ENCODE results near the gene PLA2G4A.

The PLA2G4A gene

GRCh38 chr1:186887203-186887602, 58.5 kb downstream of the PLA2G4A start:
- H3K4me1 ChIP-seq (ENCODE audit: control insufficient read depth, insufficient read depth, low read length), result peaks cover 3% of the 10 kb centered on the region
- H3K27me3 ChIP-seq (ENCODE audit: control insufficient read depth, insufficient read depth, low read length), result no peaks in the 10 kb centered on the region
- H3K27ac ChIP-seq (ENCODE audit: low read depth, low read length), result no peak overlapping the region
- H3K9ac ChIP-seq (ENCODE audit: low read length), result no peak overlapping the region
- no peaks in the 10 kb centered on the region for H3K36me3 ChIP-seq (ENCODE audit: control insufficient read depth, insufficient read depth, low read length)
- no peak overlapping the region for H3K4me3 ChIP-seq (ENCODE audit: low read length)

DNA sequence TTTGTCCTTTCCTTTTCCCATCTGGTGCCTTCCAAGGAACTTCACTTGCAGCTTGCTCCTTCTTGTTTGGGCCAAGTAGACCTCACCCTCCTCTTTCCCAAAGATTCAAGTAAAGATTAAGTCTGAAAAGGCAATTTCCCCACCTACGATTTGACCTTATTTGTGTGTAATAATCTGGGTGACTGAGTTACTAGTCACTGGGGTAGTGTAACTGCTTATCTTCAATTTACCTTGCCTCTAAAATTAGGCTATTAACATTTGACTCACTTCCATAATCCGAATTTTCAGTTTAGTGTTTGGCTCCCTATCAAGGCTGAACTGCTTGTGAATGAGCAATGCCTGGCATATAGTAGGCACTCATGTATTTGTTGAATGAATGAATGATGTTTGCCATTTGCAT, 59.6 kb downstream of the PLA2G4A start:
- Histone ChIP-seq H3K9ac (ENCODE audit: low read length) (no peak overlapping the region), H3K36me3 (ENCODE audit: control insufficient read depth, insufficient read depth, low read length) (no peaks in the 10 kb centered on the region), H3K27me3 (ENCODE audit: control insufficient read depth, insufficient read depth, low read length) (no peaks in the 10 kb centered on the region), H3K4me3 (ENCODE audit: low read length) (no peak overlapping the region), H3K27ac (ENCODE audit: low read depth, low read length) (no peak overlapping the region), H3K4me1 (ENCODE audit: control insufficient read depth, insufficient read depth, low read length) (peaks cover 3% of the 10 kb centered on the region)

- H3K9ac ChIP-seq (ENCODE audit: low read length), result no peak overlapping the region
- no peaks in the 10 kb centered on the region for H3K27me3 ChIP-seq (ENCODE audit: control insufficient read depth, insufficient read depth, low read length)
- no peak overlapping the region for H3K4me3 ChIP-seq (ENCODE audit: low read length)
Observed at GRCh38 chr1:186892936-186893335, 64.2 kb downstream of the PLA2G4A start.

DNA sequence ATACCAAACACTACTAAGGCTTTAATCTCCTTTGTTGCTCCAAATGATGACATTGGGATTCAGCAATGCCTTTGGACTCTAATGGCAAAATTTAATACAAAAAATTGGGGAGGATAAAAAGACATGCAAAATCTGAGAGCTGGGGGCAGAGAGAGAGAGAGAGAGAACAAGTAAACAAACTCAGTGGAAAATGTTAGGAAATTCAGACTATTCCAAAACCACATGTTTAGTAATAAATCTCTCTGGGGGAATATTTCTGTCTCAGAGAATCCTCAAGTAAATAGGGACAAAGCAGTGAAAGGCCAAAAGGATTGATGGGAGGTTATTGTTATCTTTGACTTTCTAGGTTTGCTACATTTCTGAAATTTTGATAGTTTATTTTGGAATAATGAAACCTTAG, 65.7 kb downstream of the PLA2G4A start:
- no peak overlapping the region for H3K9ac ChIP-seq (ENCODE audit: low read length)
- no peaks in the 10 kb centered on the region for H3K36me3 ChIP-seq (ENCODE audit: control insufficient read depth, insufficient read depth, low read length)
- H3K4me1 ChIP-seq (ENCODE audit: control insufficient read depth, insufficient read depth, low read length), result no peaks in the 10 kb centered on the region
- no peak overlapping the region for H3K27ac ChIP-seq (ENCODE audit: low read depth, low read length)
- no peak overlapping the region for H3K4me3 ChIP-seq (ENCODE audit: low read length)
- no peaks in the 10 kb centered on the region for H3K27me3 ChIP-seq (ENCODE audit: control insufficient read depth, insufficient read depth, low read length)

More at GRCh38 chr1:186892936-186893335, 64.2 kb downstream of the PLA2G4A start:
- H3K36me3 ChIP-seq (ENCODE audit: control insufficient read depth, insufficient read depth, low read length), result no peaks in the 10 kb centered on the region
- no peaks in the 10 kb centered on the region for H3K4me1 ChIP-seq (ENCODE audit: control insufficient read depth, insufficient read depth, low read length)
- H3K27ac ChIP-seq (ENCODE audit: low read depth, low read length), result no peak overlapping the region

DNA sequence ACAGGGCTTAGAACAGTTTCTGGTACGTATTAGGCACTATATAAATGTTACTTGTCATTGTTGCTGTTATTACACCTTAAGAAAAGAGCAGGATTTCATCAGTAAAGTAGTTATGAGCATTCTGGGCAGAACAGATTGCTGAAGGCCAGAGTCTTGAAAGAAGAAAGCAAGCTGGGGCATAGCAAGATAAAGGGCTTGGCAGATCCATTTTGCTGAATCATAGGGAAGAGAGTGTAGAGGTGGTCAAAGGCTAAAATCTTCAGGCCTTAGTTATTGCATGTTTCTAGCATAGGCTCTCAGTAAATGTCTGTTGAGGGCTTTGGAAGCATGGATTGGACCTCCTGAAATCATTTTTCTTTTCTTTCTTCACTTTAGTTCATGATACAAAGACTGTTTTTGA, 67.5 kb downstream of the PLA2G4A start:
- H3K4me1 ChIP-seq (ENCODE audit: control insufficient read depth, insufficient read depth, low read length), result no peaks in the 10 kb centered on the region
- H3K4me3 ChIP-seq (ENCODE audit: low read length), result no peak overlapping the region
- no peak overlapping the region for H3K27ac ChIP-seq (ENCODE audit: low read depth, low read length)
- H3K9ac ChIP-seq (ENCODE audit: low read length), result no peak overlapping the region
- H3K27me3 ChIP-seq (ENCODE audit: control insufficient read depth, insufficient read depth, low read length), result no peaks in the 10 kb centered on the region
- H3K36me3 ChIP-seq (ENCODE audit: control insufficient read depth, insufficient read depth, low read length), result no peaks in the 10 kb centered on the region

- Histone ChIP-seq H3K9ac (ENCODE audit: low read length) (no peak overlapping the region), H3K4me3 (ENCODE audit: low read length) (no peak overlapping the region), H3K27ac (ENCODE audit: low read depth, low read length) (no peak overlapping the region), H3K27me3 (ENCODE audit: control insufficient read depth, insufficient read depth, low read length) (no peaks in the 10 kb centered on the region), H3K4me1 (ENCODE audit: control insufficient read depth, insufficient read depth, low read length) (no peaks in the 10 kb centered on the region), H3K36me3 (ENCODE audit: control insufficient read depth, insufficient read depth, low read length) (no peaks in the 10 kb centered on the region)
Observed at GRCh38 chr1:186897008-186897407, 68.3 kb downstream of the PLA2G4A start.

DNA sequence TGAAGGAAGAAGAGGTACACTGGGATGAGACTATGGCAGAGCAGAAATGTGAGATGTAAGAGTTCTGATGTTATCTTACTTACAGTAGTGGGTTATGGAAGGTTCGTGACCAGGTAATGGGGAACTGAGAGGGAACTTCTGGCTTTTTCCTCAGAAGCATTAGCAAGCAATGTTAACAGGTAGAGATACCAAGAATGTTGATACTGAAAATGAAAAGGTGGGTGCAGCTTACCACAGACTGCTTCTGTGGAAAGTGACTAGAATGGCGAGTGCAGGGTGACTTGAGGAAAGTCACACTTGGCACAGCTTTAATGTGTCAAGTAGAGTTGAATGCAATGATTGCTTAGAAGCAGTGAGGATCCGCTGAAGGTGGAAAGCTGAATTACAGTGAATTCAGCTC, 70.8 kb downstream of the PLA2G4A start:
- no peaks in the 10 kb centered on the region for H3K36me3 ChIP-seq (ENCODE audit: control insufficient read depth, insufficient read depth, low read length)
- no peak overlapping the region for H3K4me3 ChIP-seq (ENCODE audit: low read length)
- no peaks in the 10 kb centered on the region for H3K4me1 ChIP-seq (ENCODE audit: control insufficient read depth, insufficient read depth, low read length)
- H3K9ac ChIP-seq (ENCODE audit: low read length), result no peak overlapping the region
- H3K27ac ChIP-seq (ENCODE audit: low read depth, low read length), result no peak overlapping the region
- no peaks in the 10 kb centered on the region for H3K27me3 ChIP-seq (ENCODE audit: control insufficient read depth, insufficient read depth, low read length)

- Histone ChIP-seq H3K4me1 (ENCODE audit: control insufficient read depth, insufficient read depth, low read length) (no peaks in the 10 kb centered on the region), H3K27me3 (ENCODE audit: control insufficient read depth, insufficient read depth, low read length) (no peaks in the 10 kb centered on the region), H3K27ac (ENCODE audit: low read depth, low read length) (no peak overlapping the region), H3K4me3 (ENCODE audit: low read length) (no peak overlapping the region), H3K36me3 (ENCODE audit: control insufficient read depth, insufficient read depth, low read length) (no peaks in the 10 kb centered on the region), H3K9ac (ENCODE audit: low read length) (no peak overlapping the region)
Observed at GRCh38 chr1:186899977-186900376, 71.2 kb downstream of the PLA2G4A start.

DNA sequence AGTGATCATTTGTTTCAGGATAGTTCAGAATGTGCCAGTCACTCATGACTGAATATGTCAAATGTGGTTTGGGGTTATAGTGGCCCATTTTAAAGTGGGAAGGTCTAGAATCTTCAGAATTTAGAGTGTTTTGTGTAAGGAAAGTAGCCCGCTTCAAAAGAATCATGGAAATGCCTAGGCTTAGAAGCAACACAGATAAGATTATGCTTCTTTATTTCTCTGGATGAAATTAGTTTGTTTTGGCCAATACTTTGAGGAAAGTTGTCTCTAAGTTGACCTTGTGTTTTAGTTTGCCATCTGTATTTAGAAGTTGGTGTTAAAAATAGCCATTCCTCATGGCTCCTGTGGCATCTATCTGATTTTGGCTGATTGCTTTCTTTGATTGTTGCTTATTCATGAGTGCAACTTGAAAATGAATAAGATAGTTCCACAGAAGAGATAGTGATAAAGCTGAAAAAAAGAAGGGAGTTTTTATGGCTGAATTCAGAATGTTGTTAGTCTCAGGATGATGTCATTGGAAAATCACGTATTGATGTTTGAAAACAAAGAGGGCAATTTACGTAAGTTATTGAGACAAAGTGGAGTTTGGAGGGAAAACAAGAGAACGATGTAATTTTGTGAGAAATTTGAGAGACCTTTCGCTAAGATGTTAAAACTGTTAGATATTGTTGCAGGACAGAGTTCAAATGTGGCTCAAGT, 71.9 kb downstream of the PLA2G4A start:
- no peaks in the 10 kb centered on the region for H3K4me1 ChIP-seq (ENCODE audit: control insufficient read depth, insufficient read depth, low read length)
- H3K27ac ChIP-seq (ENCODE audit: low read depth, low read length), result no peak overlapping the region
- H3K36me3 ChIP-seq (ENCODE audit: control insufficient read depth, insufficient read depth, low read length), result no peaks in the 10 kb centered on the region
- no peak overlapping the region for H3K4me3 ChIP-seq (ENCODE audit: low read length)
- H3K9ac ChIP-seq (ENCODE audit: low read length), result no peak overlapping the region
- H3K27me3 ChIP-seq (ENCODE audit: control insufficient read depth, insufficient read depth, low read length), result no peaks in the 10 kb centered on the region

DNA sequence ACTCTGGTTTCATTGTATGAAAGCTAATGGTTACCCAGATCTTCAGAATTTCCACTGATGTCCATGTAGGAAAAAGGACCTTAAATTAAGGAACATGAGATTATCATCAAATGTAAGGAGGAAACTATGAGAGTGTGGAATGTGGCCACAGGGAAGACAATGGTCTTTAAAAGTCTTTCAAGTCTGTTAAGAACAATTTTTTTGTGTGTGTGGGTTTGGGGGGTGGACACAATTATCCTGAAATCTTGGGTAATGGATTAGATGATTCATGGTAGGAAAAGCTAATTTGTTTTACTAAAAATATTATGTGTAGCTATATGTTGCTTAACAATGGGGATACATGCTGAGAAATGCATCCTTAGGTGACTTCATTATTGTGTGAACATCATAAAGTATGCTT, 72.9 kb downstream of the PLA2G4A start:
- H3K4me1 ChIP-seq (ENCODE audit: control insufficient read depth, insufficient read depth, low read length), result peaks cover 5% of the 10 kb centered on the region
- no peaks in the 10 kb centered on the region for H3K27me3 ChIP-seq (ENCODE audit: control insufficient read depth, insufficient read depth, low read length)
- H3K4me3 ChIP-seq (ENCODE audit: low read length), result no peak overlapping the region
- H3K27ac ChIP-seq (ENCODE audit: low read depth, low read length), result no peak overlapping the region
- H3K9ac ChIP-seq (ENCODE audit: low read length), result no peak overlapping the region
- no peaks in the 10 kb centered on the region for H3K36me3 ChIP-seq (ENCODE audit: control insufficient read depth, insufficient read depth, low read length)

DNA sequence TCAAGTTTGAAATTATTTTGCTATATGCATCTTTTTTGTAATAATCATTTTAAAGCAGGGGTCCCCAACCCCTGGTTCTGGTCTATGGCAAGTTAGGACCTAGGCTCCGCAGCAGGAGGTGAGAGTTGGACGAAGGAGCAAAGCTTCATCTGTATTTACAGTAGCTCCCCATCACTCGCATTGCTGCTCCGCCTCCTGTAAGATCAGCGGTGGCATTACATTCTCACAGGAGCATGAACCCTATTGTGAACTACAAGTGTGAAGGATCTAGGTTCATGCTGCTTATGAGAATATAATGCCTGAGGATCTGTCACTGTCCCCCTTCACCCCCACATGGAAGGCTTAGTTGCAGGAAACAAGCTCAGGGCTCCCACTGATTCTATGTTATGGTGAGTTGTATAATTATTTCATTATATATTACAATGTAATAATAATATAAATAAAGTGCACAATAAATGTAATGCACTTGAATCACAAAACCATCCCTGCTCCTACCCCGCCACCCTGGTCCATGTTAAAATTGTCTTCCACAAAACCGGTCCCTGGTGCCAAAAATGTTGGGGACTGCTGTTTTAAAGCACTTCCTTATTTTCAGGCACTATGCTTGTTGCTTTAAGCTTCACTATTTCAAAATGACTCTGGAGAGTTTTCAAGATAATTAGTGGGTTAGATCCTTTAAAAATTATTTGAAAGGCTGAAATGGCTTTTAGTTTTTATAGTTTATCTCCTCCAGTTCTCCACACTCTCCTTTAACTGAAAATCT, 74.8 kb downstream of the PLA2G4A start:
- no peaks in the 10 kb centered on the region for H3K36me3 ChIP-seq (ENCODE audit: control insufficient read depth, insufficient read depth, low read length)
- peaks cover 5% of the 10 kb centered on the region for H3K4me1 ChIP-seq (ENCODE audit: control insufficient read depth, insufficient read depth, low read length)
- no peak overlapping the region for H3K9ac ChIP-seq (ENCODE audit: low read length)
- no peaks in the 10 kb centered on the region for H3K27me3 ChIP-seq (ENCODE audit: control insufficient read depth, insufficient read depth, low read length)
- H3K27ac ChIP-seq (ENCODE audit: low read depth, low read length), result no peak overlapping the region
- H3K4me3 ChIP-seq (ENCODE audit: low read length), result no peak overlapping the region

DNA sequence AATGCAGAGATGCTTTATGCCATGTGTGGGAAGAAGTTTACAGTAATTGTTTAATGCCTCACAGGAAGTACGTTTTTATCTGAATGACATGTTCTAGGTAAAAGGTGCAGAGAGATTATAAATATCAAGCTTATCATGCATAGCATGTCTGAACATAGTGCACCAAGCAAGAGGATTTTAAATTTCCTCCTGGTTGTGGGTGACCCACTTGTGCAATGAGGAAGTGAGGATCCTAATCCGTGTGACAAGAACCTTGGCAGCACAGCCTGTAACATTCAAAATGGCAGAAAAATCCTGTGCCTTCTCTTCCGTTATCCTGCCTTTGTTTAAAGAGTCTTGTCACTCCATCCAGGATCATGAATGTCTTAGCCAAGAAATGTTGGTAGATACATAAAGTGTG, 75.6 kb downstream of the PLA2G4A start:
- Histone ChIP-seq H3K4me1 (ENCODE audit: control insufficient read depth, insufficient read depth, low read length) (peaks cover 5% of the 10 kb centered on the region), H3K36me3 (ENCODE audit: control insufficient read depth, insufficient read depth, low read length) (no peaks in the 10 kb centered on the region), H3K27me3 (ENCODE audit: control insufficient read depth, insufficient read depth, low read length) (no peaks in the 10 kb centered on the region), H3K4me3 (ENCODE audit: low read length) (no peak overlapping the region), H3K9ac (ENCODE audit: low read length) (no peak overlapping the region), H3K27ac (ENCODE audit: low read depth, low read length) (no peak overlapping the region)

DNA sequence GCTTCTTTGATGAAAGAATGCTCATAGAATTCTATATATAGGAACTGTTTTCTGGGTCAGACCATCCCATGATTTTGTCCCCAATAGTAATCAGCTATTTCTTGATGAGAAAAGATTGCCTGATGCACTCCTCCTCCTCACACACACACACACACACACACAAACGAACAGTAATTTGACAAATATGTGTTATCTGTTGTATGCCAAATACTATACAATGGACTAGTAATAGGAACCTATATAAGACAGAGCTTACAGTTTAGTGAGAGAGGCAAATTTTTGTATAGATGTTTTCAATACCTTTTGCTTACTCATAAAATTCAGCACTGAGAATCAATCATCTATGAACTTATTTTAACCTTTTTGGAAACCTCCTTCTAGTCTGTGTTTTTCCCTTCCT, 76.8 kb downstream of the PLA2G4A start:
- no peak overlapping the region for H3K4me3 ChIP-seq (ENCODE audit: low read length)
- H3K27ac ChIP-seq (ENCODE audit: low read depth, low read length), result no peak overlapping the region
- no peaks in the 10 kb centered on the region for H3K27me3 ChIP-seq (ENCODE audit: control insufficient read depth, insufficient read depth, low read length)
- peaks cover 5% of the 10 kb centered on the region for H3K4me1 ChIP-seq (ENCODE audit: control insufficient read depth, insufficient read depth, low read length)
- no peak overlapping the region for H3K9ac ChIP-seq (ENCODE audit: low read length)
- no peaks in the 10 kb centered on the region for H3K36me3 ChIP-seq (ENCODE audit: control insufficient read depth, insufficient read depth, low read length)

Data from rectal smooth muscle tissue (tissue), 1 donor.